Psoas muscle (tissue), 8 donors: Measurements from ENCODE around the gene TMBIM6. TPM values are rescaled to one million over a fixed set of nuclear protein-coding genes. Genes with fewer than 3 reads are reported as not detected.
A peak's percentile ranks its signal among the peaks of the same experiment; 100 is the strongest.

Experiments used
- ATAC-seq, 4 donors: fragments of 200-7000 bp; cut with Tn5 transposase; one replicate each; pipeline ENCODE4 v1.9.1; 2020; ENCODE audit warnings: moderate library complexity in 3 of 4, mild to moderate bottlenecking in 2 of 4
- DNase-seq, 2 donors: peaks; one replicate each; pipeline ENCODE4 v3.0.0-alpha.2; 2020
- H3K27ac ChIP-seq: fragments of 200-600 bp; one replicate; pipeline ENCODE4 v1.8.0; 2022
- H3K27me3 ChIP-seq, 3 donors: fragments of 200-600 bp in 1 of 3; one replicate each; pipeline versions ENCODE4 v1.6.1 to v1.8.0; 2013 to 2022; ENCODE audit warnings: low read length in 2 of 3, mild to moderate bottlenecking in 2 of 3, moderate library complexity in 1 of 3; ENCODE audit not compliant: insufficient read depth in 3 of 3
- H3K36me3 ChIP-seq, 2 donors: fragments of 200-600 bp in 1 of 2; one replicate each; pipeline versions ENCODE4 v1.6.1 to v1.8.0; 2013 to 2022; ENCODE audit warnings: low read depth in 1 of 2, mild to moderate bottlenecking in 1 of 2, moderate library complexity in 1 of 2; ENCODE audit not compliant: insufficient read depth in 1 of 2
- H3K4me1 ChIP-seq: fragments of 200-600 bp; one replicate; pipeline ENCODE4 v1.8.0; 2022
- H3K4me3 ChIP-seq: fragments of 200-600 bp; one replicate; pipeline ENCODE4 v1.8.0; 2022; ENCODE audit warnings: mild to moderate bottlenecking
- H3K9me3 ChIP-seq: fragments of 200-600 bp; one replicate; pipeline ENCODE4 v1.8.0; 2022
- WGBS, 3 donors: extraction: QIAGEN DNeasy Blood & Tissue Kit; methylation state at CpG; one replicate each; pipeline versions ENCODE4 v1.1.6 to v1.1.7; 2013; 5-methylcytosine and 5-hydroxymethylcytosine counted together
- intact Hi-C, 2 donors: fragments of 100-400 bp; cut with DNase I; formaldehyde crosslinking; loops; one replicate each; pipeline versions ENCODE4 v1.11.0 to v1.14.2; 2022
- polyA plus RNA-seq, 3 donors: library from polyadenylated mRNA; stranded (reverse); fragments of 200-250 nt; gene quantifications; one replicate each; pipeline ENCODE4 v1.2.3, GENCODE V29; 2013
- total RNA-seq, 4 donors: library from RNA; stranded (reverse); fragmentation: NEBNext Ultra II Directional in 2 of 4; extraction: Animal tissue kit (Norgen Biotek cat#: 25700) in 2 of 4; gene quantifications; one replicate each; pipeline versions ENCODE4 v1.2.1 to v1.2.4, GENCODE V29; 2021 to 2023
- TF ChIP-seq, protein P1 (sequence below): fragments of 200-600 bp; IDR thresholded peaks from one replicate; pipeline ENCODE4 v1.8.0; 2022; ENCODE audit warnings: antibody characterized with exemption
- donor health status: healthy with polysubstance abuse.
- donor health status: DM: no; HTN: no; CAD: no; lungs with moderate emphysema.
- donor health status: Bipolar disorder and iron deficiency.
- donor health status: healthy.
- donor health status: DM: yes; HTN: yes; CAD: no.
- donor health status: DM: no; HTN: no; CAD: no.
- donor health status: DM: no; HTN: no; CAD: no.
- donor health status: DM: yes; HTN: yes; CAD: no.

The TMBIM6 gene
- total and polyA plus RNA-seq, 7 donors = 164 to 317 (median 243) TPM

DNA sequence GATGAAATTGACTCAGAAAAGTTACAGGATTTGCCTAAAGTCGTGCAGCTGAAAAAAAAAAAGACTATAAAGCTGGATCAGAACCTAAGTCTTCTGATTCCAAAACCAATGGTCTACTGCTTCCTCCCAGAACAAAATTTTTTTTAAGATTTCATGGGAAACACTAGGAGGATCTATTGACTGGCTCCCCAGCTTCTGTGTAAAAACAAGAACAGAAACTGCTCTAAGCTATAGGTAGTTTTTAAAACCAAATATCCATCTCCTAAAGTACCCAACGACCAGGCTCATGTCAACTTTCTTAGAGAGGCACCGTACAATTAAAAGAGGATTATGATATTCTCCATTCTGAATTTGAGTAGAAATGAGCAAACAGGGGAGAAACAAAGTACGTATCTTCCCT lies 43.5 kb upstream of the TMBIM6 start:
- no peak overlapping the region for H3K4me3 ChIP-seq
- ATAC-seq (no peak), DNase-seq (no peak)
- H3K9me3 ChIP-seq = no peaks in the 10 kb centered on the region
- intact Hi-C loops = no loop called here
- H3K36me3 ChIP-seq = no peaks in the 10 kb centered on the region
- TF ChIP-seq, protein P1, sequence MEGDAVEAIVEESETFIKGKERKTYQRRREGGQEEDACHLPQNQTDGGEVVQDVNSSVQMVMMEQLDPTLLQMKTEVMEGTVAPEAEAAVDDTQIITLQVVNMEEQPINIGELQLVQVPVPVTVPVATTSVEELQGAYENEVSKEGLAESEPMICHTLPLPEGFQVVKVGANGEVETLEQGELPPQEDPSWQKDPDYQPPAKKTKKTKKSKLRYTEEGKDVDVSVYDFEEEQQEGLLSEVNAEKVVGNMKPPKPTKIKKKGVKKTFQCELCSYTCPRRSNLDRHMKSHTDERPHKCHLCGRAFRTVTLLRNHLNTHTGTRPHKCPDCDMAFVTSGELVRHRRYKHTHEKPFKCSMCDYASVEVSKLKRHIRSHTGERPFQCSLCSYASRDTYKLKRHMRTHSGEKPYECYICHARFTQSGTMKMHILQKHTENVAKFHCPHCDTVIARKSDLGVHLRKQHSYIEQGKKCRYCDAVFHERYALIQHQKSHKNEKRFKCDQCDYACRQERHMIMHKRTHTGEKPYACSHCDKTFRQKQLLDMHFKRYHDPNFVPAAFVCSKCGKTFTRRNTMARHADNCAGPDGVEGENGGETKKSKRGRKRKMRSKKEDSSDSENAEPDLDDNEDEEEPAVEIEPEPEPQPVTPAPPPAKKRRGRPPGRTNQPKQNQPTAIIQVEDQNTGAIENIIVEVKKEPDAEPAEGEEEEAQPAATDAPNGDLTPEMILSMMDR = no peak
- H3K4me1 ChIP-seq = peaks cover 12% of the 10 kb centered on the region
- no peak overlapping the region for H3K27ac ChIP-seq
- 70 to 75% (median 73%) methylated on average over 4 of the region's 4 CpGs for WGBS, 3 donors
- no peaks in the 10 kb centered on the region for H3K27me3 ChIP-seq

DNA sequence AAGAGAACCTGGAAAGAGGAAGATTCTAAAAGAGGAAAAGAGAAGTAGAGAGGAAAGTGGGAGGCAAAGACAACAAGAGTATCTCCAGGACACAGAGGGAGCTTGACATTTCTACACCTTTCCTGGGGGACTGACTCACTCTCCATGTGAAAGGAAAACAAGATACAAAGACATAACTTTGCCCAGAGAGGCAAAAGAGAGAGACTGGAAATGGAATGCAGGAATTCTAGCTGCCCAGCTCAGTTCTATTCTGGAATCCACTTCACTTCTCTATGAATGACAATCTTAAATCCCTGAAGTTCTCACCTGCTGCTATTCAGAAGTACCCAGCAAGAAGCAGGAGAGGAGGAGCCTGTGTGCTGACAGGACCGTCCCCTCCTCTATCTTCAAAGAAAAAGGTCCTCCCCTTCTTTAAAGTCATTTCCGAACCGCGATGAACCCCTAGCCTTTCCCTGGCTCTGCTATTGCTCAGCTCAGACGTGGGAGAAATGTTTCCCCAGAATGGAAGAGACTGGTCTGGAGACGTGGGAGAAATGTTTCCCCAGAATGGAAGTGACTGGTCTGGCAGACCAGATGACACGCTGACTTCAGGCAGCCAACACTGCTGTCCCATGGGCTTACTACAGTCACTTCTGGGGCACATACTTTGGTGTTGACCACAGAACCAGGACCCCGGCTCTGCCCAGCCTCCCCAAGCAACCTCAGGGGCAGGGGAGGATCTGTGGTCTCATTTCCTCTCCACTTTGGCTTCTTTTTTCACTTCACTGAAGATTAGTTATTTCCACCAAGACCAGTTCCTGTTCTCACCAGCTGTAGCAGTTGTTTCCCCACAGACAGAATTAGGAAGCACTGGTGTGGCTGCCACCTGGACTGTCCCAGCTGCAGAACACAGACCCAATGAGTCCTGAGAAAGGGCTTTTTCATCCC lies 42.5 kb upstream of the TMBIM6 start:
- H3K4me3 ChIP-seq = no peak overlapping the region
- ATAC-seq (peak in 3 of 4 donors; percentile 62 to 74 (median 67)), DNase-seq (peak; percentile 24 to 64)
- TF ChIP-seq, protein P1 = no peak
- no peaks in the 10 kb centered on the region for H3K9me3 ChIP-seq
- intact Hi-C loops = no loop called here
- WGBS, 3 donors = 13 to 20% (median 16%) methylated on average over 8 of the region's 8 CpGs
- peaks cover 0 to 6% (median 0%) of the 10 kb centered on the region in 3 donors for H3K27me3 ChIP-seq
- peak overlapping the region; percentile 51 for H3K27ac ChIP-seq
- H3K4me1 ChIP-seq = peaks cover 23% of the 10 kb centered on the region
- no peaks in the 10 kb centered on the region for H3K36me3 ChIP-seq

DNA sequence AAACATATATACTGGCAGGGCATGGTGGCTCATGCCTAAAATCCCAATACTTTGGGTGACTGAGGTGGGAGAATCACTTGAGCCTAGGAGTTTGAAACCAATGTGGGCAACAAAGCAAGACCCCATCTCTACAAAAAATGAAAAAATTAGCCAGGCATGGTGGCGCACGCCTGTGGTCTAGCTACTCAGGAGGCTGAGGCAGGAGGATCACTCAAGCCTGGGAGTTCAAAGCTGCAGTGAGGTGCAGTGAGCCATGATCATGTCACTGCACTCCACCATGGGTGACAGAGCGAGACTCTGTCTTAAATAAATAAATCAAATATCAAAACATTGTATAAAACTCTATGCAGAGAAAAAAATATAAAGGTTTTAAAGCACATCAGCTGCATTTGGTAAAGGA lies 39.3 kb upstream of the TMBIM6 start:
- H3K36me3 ChIP-seq = no peaks in the 10 kb centered on the region
- no peaks in the 10 kb centered on the region for H3K9me3 ChIP-seq
- TF ChIP-seq, protein P1 = no peak
- H3K4me3 ChIP-seq = no peak overlapping the region
- H3K27me3 ChIP-seq = peaks cover 0 to 16% (median 2%) of the 10 kb centered on the region in 3 donors
- intact Hi-C loops = no loop called here
- H3K27ac ChIP-seq = no peak overlapping the region
- H3K4me1 ChIP-seq = peaks cover 29% of the 10 kb centered on the region
- WGBS, 3 donors = 92 to 96% (median 95%) methylated on average over 3 of the region's 3 CpGs
- no peak for DNase-seq
- ATAC-seq = no peak

DNA sequence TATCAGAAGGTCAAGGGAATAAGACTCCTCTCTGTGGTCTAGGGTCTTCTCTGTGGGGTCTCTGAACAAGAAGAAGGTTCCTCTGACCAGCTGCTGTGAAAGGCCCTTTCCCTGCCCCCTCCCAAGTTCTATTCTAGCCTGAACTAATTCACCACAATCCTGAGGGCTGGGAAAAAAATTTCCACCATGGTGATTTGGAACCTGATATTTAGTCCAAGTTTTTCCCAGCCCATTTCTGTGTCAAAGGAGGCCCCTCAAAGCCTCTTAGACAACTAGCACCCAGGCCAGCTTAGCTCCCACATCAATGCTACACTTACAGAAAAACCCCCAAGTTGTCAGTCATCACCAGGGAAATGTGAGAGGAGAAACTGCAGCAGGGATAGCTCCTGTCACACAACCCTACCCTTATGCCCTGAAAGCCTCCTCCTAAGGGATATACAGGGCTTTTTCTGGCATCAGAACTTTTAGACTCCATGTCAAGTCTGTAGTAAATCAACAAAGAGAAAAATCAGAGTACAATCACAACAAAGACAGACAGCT lies 38.6 kb upstream of the TMBIM6 start:
- H3K4me1 ChIP-seq = peaks cover 29% of the 10 kb centered on the region
- H3K36me3 ChIP-seq = no peaks in the 10 kb centered on the region
- no peak overlapping the region for H3K4me3 ChIP-seq
- ATAC-seq = no peak
- no peaks in the 10 kb centered on the region for H3K9me3 ChIP-seq
- TF ChIP-seq, protein P1 = no peak
- no peak overlapping the region for H3K27ac ChIP-seq
- intact Hi-C loops = no loop called here
- no peak for DNase-seq
- peaks cover 0 to 19% (median 3%) of the 10 kb centered on the region in 3 donors for H3K27me3 ChIP-seq
